Hematopoietic multipotent progenitor cell treated with erythropoietin and hydrocortisone succinate and interleukin-3 and kit ligand, for 6 days (in vitro differentiated cells): ENCODE measurements around the gene FXYD6.
"Not testable (repeated sequence)": the region's sequence is repeated elsewhere in the genome, so short reads cannot be mapped to it uniquely, and the experiment has no call there.

ENCODE experiments used
- DNase-seq: peaks from one replicate; pipeline ENCODE4 v3.0.0-alpha.2; 2015

FXYD6 gene

DNA sequence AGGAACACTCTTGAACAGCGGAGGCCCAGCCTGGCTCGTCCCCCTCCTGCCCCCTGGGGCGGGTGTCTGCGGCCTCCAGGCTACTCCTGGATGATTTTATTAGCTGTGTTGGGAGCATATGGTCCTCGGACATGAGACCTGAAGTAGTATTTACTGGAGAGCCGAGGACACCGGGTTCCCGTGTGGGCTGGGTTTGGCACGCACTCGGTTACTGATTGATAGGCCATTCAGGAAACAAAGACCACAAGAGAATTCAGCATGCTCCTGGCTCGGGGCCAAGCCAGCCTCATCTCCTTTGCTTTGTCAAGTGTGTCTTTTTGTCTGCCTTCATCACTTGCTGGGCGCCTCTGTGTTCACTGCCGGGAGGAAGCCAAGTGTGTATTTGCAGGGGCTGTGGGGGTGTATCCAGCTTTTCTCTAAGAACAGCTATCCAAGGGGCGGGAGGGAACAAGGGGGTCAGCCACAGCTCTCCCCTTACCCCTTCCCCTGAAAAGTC lies 61.6 kb downstream of the FXYD6 start:
- peak; percentile 82 for DNase-seq

- no peak for DNase-seq
These were observed 62.2 kb downstream of the FXYD6 start for GRCh38 chr11:117814204-117814765.

- DNase-seq = not testable (repeated sequence)
These were observed 66.4 kb downstream of the FXYD6 start for GRCh38 chr11:117810056-117810451.

DNA sequence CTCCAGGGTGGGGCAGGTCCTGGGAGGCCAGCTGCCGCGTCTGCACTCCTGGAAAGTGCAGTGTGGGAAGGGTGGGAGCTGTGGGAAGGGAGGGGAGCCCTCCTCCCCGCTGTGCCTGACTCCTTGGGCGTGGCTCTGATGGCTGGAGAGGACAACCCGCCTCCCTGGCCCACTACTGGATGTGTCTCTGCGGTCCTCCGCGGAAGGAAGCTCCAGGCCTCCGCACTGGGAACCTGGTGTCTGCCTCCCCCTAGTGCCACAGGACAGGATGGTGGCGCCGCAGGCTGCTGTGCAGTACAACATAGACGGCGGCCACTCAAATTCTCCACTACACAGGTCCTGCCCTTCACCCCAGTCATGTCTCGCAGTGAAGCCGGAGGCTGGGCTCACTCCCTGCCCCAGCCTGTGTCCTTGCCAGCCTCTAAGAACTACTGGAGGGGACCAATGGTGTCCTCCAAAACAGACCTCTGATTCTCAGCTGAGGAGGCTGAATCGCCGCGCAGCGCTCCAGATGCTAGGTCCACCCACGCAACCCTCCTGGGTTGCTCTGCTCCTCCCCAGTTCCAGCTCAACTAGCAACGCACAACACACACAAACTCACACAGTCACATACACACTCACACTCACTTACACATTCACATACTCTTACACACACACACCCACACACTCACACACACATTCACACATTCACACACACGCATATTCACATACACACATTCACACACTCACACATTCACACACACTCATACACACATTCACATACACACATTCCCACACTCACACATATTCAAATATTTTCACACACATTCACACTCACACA lies 67.0 kb downstream of the FXYD6 start:
- DNase-seq = peak; percentile 73

DNA sequence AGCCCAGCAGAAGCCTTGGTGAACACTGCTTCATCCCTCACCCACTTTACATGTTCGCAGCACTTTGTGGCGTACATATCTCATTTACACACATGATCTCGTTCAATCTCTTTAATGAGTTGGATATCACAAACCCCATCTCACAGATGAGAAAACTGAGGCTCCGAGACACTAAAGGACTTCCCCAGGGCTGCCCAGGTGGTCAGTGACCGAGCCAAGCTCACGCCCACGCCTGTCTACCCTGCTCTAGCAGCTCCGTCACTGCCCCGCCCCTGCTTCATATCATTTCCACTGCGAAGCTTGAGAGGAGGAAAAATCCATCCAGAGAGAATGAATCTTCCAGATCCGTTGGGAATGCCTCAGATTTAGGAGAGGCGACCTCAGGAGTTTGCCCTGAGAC lies 67.7 kb downstream of the FXYD6 start:
- DNase-seq = no peak

DNA sequence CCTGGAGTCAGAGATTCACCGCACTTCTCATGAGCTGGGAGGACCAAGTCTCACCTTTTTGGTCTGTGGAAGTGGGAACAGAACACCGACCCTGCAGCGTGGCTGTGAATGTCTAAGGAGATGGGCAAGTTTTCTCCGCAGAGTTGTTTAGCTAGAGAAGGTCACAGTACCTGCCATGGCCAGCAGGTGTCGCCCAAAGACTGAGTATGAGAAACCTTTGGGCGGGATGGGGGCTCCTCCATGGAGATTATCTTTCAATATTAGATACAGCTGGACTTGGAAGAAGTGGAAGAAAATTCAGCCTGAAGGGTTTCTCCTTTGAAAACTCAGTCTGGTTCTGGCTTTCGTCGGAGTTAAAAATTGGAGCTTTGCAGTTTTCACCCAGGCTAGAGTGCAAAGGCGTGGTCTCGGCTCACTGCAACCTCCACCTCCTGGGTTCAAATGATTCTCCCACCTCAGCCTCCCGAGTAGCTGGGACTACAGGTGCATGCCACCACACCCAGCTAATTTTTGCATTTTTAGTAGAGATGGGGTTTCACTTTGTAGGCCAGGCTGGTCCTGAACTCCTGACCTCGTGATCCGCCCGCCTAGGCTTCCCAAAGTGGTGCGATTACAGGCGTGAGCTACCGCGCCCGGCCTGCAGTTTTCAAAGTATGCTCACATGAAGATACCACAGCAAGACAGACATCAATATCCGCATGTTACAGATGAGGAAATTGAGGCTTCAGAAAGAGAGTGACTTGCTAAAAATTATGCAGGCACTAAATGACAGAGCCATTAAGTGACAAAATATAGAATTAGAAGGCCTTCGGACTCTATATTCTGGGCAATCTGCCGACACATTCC lies 68.8 kb downstream of the FXYD6 start:
- peak; percentile 85 for DNase-seq

- DNase-seq = no peak
These were observed 69.6 kb downstream of the FXYD6 start for GRCh38 chr11:117806846-117807245.

DNA sequence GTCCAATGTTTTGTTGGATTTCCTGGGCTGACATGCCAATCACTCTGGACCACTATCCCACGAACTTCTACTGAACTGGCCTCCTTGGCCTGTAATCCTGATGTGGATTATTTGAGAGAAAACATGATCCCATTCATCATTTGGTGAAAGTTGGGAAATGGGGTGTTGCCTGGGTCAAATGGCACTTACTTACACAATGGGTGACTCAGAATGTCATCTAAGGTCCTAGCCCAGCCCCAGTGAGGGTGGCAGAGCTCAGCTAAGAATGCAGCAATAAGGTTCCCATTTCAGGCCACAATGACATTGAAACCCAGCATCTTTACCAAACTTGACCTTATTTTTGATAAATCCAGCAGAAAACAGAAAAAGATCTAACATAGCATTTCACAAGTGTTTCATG lies 71.4 kb downstream of the FXYD6 start:
- no peak for DNase-seq

DNA sequence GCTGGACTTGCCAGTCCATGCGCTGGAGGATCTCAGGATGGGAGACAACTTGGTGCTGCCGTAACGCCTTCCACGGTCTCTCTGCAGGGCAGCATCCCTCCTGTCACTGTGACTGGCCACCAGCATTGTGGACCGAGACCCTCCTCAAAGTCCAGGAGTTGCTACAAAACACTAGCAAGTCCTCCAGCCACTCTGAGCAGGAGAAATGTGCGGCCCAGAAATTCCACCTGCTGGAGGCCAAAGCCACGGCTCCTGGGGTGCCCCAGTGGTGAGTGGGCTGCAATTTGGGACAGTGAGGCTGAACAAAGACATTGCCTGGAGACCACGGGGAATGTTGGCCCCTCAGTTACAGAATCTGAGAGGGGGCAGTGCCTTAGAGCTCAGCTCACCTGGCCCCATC lies 72.6 kb downstream of the FXYD6 start:
- no peak for DNase-seq

- no peak for DNase-seq
These were observed 76.8 kb downstream of the FXYD6 start for GRCh38 chr11:117799634-117800033.

- DNase-seq = no peak
These were observed 79.5 kb downstream of the FXYD6 start, which contains the start of gene DSCAML1 for GRCh38 chr11:117796872-117797529. DSCAML1 (minus strand) TSS chr11:117797216; CDS start chr11:117797079, 137 bp downstream.

DNA sequence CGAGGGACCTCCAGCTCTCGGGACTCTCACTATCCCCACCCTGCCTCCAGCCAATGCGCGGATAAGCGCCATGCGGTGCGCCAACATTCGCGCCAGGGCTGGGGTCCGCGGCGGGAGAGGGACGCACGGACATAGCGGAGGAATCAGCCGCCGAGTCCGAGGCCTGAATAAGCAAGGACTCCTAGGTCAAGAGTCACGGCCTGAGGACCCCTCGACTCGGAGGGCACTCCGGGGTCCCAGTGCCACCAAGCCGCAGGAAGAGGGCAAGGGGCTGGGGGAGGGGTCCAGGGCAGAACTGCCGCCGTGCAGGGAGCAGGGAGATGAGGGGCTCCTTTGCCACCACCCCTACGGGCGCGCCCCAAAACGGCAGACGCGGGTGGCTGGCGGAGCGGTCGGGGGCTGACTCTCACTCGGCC lies 80.0 kb downstream of the FXYD6 start:
- DNase-seq = no peak

- DNase-seq = no peak
These were observed 80.6 kb downstream of the FXYD6 start for GRCh38 chr11:117795638-117796455.

DNA sequence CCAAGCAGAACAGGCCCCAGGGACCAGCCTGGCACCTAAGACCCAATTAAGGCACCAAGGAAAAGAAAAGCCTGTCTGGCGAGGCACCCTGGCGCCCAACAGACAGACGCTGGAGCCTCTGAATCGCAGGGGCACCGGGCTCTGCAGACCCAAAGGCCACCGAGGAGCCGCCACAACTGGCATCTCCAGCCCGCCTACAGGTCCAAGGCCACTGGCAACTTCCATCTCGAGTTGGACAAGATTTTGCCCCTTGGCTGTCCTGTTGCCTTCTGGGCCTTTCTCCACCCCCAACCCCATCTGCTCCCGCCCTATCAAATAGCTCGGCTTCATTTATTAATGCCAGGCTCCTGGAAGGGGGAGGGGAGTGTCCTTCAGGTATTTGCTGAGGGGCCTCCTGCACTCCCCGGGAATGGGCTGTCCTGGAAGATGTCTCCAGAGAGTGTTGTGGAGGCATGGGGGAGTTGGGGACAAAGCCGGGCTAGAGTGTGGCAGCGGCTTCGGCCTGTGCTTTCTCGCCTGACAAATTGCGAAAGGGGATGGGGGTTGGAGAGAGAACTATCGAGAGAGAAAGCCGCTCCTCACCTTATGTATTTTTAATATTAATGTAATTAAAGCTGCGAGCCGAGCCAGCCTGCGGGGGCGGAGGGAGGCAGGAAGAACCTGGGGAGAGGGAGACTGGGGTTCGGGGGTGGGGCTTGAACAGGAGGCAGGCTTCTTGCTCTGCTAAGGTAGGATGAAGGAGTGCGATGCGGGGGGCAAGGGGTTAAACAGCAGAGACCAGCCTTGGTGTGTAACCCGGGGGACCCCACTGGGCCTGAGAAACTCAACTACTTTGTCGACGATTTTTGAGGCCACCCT lies 81.5 kb downstream of the FXYD6 start:
- DNase-seq = no peak

GRCh38 chr11:117794135-117794534 lies 82.3 kb downstream of the FXYD6 start:
- DNase-seq = no peak

DNA sequence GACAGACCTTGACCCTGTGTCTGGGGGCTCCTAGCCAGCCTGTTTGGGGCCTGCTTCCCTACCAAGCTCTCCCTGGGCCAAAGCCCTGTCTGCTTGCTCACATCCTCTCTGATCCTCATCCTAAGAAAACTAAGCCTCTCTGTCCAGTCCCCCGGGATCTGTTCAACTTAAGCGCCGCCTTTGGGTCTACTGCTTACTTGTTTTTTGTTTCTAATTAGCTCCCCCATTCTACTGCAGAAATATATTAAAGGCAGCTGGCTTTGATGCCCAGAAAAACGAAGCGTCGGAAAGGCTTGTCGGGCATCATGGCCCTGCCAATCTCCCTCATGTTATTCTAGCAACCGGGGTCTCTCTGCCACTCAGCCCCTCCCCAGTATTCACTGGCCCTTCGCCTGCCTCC lies 82.9 kb downstream of the FXYD6 start:
- DNase-seq = no peak

GRCh38 chr11:117792992-117793391 lies 83.5 kb downstream of the FXYD6 start:
- no peak for DNase-seq

DNA sequence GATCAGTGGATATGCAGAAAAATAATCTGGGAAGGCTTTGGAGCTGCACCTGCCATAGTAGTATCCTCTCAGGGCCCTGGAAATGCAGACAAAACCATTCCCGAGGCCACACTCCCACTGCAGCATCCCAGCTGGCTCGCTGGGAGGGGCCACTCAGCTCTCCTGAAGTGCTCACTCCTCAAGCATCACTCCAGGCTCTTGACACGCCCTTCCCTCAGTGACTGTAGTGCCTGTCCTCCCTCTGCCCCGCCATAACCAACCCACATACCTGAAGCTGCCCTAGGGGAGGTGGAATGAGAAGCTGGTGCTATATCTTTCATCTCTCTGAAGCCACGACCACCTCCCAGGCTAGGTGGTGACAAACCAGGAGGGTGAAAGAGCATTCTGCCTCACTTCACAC lies 84.2 kb downstream of the FXYD6 start:
- no peak for DNase-seq

GRCh38 chr11:117790279-117790678 lies 86.2 kb downstream of the FXYD6 start:
- no peak for DNase-seq

- DNase-seq = no peak
These were observed 87.2 kb downstream of the FXYD6 start for GRCh38 chr11:117789241-117789640.
